Activated T-helper 1 cell treated with anti-CD3 and anti-CD28 coated beads, Interleukin-12 subunit alpha, Interleukin-12 subunit beta, Interleukin-2, Interleukin-4 antibody, amounts not matched to agents 30 ng/mL and 10 ng/mL and 1 ng/mL, durations not matched to agents 14 hours and 24 hours and 36 hours (primary cell): ENCODE results near the gene SUSD2. TPM values are rescaled to one million over a fixed set of nuclear protein-coding genes. Genes with fewer than 3 reads are reported as not detected.
"Not testable (repeated sequence)": the region's sequence is repeated elsewhere in the genome, so short reads cannot be mapped to it uniquely, and the experiment has no call there.

Experiments used
- DNase-seq: peaks from one replicate; pipeline ENCODE4 v3.0.0; 2021; ENCODE audit warnings: low spot score
- H3K27ac Mint-ChIP-seq: one replicate; pipeline ENCODE4 v1.8.0; 2021; ENCODE audit warnings: mild to moderate bottlenecking, mixed read lengths
- H3K27me3 Mint-ChIP-seq: one replicate; pipeline ENCODE4 v1.8.0; 2022; ENCODE audit warnings: mild to moderate bottlenecking, moderate library complexity, mixed read lengths; ENCODE audit not compliant: insufficient read depth
- H3K36me3 Mint-ChIP-seq: one replicate; pipeline ENCODE4 v1.8.0; 2021; ENCODE audit warnings: low read depth, mixed read lengths
- H3K4me1 Mint-ChIP-seq: one replicate; pipeline ENCODE4 v1.8.0; 2021; ENCODE audit warnings: low read depth, mixed read lengths
- H3K4me3 Mint-ChIP-seq: one replicate; pipeline ENCODE4 v1.8.0; 2021; ENCODE audit warnings: mild to moderate bottlenecking, moderate library complexity, mixed read lengths
- H3K9me3 Mint-ChIP-seq: one replicate; pipeline ENCODE4 v1.8.0; 2021; ENCODE audit warnings: mixed read lengths
- intact Hi-C: fragments of 100-400 bp; cut with micrococcal nuclease; formaldehyde crosslinking; loops from one replicate; pipeline ENCODE4 v1.15.1; 2024
- total RNA-seq: library from RNA; stranded (reverse); gene quantifications from 2 replicates; pipeline ENCODE4 v1.2.3, GENCODE V29; 2022

SUSD2 gene, protein sequence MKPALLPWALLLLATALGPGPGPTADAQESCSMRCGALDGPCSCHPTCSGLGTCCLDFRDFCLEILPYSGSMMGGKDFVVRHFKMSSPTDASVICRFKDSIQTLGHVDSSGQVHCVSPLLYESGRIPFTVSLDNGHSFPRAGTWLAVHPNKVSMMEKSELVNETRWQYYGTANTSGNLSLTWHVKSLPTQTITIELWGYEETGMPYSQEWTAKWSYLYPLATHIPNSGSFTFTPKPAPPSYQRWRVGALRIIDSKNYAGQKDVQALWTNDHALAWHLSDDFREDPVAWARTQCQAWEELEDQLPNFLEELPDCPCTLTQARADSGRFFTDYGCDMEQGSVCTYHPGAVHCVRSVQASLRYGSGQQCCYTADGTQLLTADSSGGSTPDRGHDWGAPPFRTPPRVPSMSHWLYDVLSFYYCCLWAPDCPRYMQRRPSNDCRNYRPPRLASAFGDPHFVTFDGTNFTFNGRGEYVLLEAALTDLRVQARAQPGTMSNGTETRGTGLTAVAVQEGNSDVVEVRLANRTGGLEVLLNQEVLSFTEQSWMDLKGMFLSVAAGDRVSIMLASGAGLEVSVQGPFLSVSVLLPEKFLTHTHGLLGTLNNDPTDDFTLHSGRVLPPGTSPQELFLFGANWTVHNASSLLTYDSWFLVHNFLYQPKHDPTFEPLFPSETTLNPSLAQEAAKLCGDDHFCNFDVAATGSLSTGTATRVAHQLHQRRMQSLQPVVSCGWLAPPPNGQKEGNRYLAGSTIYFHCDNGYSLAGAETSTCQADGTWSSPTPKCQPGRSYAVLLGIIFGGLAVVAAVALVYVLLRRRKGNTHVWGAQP
- 0.73 and 0.83 TPM in 2 replicates for total RNA-seq

DNA sequence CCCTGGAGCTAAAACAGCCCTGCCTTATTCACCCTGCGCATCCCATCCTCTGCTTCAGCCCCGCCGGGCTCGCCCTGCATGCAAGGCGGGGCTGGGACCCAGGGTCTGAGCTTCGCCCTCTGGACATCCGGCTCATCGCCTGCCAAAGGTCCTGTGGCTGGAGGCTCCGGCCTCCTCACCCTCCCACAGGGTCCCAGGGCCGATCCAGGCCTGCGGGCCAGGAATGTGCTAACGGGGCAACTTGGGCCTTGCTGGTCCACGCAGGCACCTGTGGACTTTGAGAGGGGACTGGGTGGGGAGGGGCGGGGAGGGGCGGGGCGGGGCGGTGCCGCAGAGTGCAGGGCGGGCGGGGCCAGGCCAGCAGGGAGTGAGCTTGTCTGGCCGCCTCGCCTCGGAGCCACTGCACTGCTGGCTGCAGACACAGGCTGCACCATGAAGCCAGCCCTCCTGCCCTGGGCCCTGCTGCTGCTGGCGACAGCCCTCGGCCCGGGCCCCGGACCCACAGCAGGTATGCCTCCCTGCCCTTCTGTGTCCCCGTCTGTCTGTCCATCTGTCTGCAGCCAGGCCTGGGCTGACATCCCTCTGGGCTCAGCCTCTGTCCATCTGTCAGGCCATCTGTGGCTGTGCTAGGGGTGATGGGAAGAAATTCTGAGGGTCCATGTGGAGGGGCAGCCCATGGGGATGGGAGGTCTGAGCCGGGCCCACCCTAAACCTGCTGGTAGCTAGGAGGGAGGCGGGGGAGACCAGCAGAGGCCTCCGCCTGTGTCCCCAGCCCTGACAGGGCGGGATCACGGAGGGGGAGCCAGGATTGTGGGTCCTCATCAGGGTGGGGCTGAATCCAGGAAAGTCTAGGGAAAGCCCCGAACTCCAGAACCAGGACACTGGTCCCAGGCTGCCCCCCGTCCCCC, at the start of gene SUSD2:
Gene SUSD2 (plus strand): TSS at position 400 of the 908 bp plus-strand sequence. CDS start 33 bp downstream, at position 433.
- intact Hi-C loops, result no loop called here
- H3K27me3 Mint-ChIP-seq, result no peaks in the 10 kb centered on the region
- DNase-seq, result no peak
- H3K9me3 Mint-ChIP-seq, result no peaks in the 10 kb centered on the region
- no peaks in the 10 kb centered on the region for H3K36me3 Mint-ChIP-seq
- no peak within 1 kb of the TSS for H3K4me3 Mint-ChIP-seq
- H3K27ac Mint-ChIP-seq, result no peak within 1 kb of the TSS
- H3K4me1 Mint-ChIP-seq, result no peaks in the 10 kb centered on the region

DNA sequence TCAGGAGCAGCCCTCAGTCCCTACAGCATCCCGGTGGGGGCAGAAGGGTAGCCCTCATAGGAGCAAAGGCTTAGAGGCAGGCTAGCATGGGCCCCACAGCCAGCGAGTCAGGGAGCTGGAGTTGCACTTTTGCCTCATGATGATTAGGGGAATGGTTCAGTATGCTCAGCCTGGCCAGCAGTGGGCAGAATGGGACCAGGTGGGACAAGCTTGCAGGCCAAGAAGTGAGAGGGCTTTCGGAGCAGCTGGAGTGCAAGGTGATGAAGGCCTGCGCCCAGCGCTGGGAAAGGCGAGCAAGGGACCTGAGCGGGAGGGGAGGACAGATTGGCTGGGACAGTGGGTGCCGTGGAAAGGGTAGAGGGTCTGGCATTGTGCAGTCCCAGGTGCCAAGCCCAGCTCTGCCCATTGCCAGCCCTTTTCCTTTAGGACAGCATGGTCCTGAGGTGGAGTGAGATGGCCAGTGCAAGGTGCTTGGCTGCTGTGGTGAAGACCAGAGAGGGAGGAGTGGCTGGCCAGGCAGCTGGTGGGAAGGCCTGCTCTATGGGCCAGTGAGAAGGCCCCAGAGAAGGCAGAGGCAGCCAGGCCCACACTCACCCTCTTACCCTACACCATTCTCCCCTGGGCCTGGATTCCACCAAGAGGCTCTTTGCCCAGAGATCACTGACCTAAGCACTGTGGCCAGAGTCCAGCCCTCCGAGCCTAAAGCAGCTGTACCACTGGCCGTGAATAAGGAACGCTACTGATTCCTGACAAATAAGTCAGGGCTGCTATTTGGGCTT, 47.9 kb upstream of the SUSD2 start:
- Mint-ChIP-seq H3K9me3 (no peaks in the 10 kb centered on the region), H3K36me3 (peaks cover 34% of the 10 kb centered on the region), H3K27ac (peak overlapping the region; percentile 50), H3K27me3 (no peaks in the 10 kb centered on the region), H3K4me1 (peaks cover 18% of the 10 kb centered on the region), H3K4me3 (no peak overlapping the region)
- intact Hi-C loops, result no loop called here
- no peak for DNase-seq

DNA sequence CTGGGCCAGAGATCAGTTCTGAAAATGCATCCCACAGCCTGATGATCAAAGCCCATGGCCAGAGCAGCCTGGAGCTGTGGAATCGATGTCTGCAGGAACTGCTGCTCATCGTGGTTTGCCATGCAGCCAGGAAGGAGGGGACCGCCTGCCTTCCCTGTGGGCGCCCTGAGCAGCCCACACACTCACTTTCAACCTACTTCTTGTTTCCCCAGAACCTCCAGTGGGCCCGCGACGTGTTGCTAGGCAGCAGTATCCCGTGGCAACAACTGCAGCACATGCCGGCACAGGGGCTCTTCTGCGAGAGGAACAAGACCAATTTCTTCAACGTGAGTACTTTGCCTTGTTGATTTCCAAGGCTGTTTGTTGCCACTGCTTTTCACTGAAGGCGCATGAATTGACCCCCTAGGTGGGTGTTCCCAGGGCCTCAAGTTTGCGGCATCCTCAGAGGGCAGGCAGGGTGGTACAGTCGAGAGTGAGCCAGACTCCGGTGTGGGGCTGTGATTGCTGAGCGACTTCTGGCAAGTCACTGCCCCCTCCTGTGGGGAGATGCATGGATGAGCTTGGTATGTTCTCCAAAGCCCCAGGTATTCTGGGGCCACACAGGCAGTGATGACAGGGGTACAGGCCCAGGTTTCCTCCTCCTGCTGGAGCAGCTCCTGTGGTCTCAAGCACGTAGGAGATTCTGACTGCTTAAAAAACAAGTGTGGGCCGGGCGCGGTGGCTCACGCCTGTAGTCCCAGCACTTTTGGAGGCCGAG, 47.0 kb upstream of the SUSD2 start:
- Mint-ChIP-seq H3K36me3 (peaks cover 34% of the 10 kb centered on the region), H3K27ac (peak overlapping the region; percentile 40), H3K4me3 (no peak overlapping the region), H3K9me3 (no peaks in the 10 kb centered on the region), H3K27me3 (no peaks in the 10 kb centered on the region), H3K4me1 (peaks cover 11% of the 10 kb centered on the region)
- intact Hi-C loops, result no loop called here
- no peak for DNase-seq

DNA sequence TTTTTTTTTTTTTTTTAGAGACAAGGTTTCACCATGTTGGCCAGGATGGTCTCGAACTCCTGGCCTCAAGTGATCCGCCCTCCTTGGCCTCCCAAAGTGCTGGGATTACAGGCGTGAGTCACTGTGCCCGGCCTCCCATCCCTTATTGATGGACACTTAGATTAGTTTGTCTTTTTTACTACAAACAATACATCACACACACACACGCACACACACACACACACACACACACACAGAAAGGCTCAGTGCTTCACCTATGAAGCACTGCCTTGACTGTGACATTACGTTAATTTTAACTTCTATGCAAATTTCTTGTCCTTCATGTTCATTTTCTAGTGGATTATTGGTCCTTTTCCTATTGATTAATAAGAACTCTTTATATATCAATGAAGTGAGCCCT, 44.8 kb upstream of the SUSD2 start:
- H3K9me3 Mint-ChIP-seq, intact Hi-C loops, H3K27ac Mint-ChIP-seq, DNase-seq, H3K4me3 Mint-ChIP-seq, H3K27me3 Mint-ChIP-seq: not testable (repeated sequence)
- peaks cover 35% of the 10 kb centered on the region for H3K36me3 Mint-ChIP-seq
- peaks cover 11% of the 10 kb centered on the region for H3K4me1 Mint-ChIP-seq

DNA sequence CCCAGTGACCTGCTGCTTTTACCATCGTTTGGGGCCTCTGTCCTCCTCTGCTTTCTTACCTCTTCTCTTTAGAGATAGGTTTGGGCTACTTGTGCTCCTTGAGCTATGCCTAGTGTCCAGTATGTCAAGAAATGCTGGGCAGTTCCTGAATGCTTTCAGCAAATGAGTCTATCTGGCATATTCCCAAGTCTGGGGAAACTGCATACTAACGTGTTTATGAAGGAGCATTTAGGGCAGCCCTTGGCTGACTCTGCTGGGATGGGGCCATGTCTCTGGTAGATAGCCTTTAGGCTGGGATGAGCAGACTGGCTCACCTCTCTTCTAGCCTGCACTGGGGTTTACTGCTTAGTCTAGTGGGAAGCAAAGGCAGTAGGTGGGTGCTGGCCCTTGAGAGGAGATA, 43.7 kb upstream of the SUSD2 start:
- H3K27ac Mint-ChIP-seq, result no peak overlapping the region
- no peak for DNase-seq
- intact Hi-C loops, result no loop called here
- peaks cover 21% of the 10 kb centered on the region for H3K4me1 Mint-ChIP-seq
- no peak overlapping the region for H3K4me3 Mint-ChIP-seq
- no peaks in the 10 kb centered on the region for H3K9me3 Mint-ChIP-seq
- no peaks in the 10 kb centered on the region for H3K27me3 Mint-ChIP-seq
- H3K36me3 Mint-ChIP-seq, result peaks cover 35% of the 10 kb centered on the region

DNA sequence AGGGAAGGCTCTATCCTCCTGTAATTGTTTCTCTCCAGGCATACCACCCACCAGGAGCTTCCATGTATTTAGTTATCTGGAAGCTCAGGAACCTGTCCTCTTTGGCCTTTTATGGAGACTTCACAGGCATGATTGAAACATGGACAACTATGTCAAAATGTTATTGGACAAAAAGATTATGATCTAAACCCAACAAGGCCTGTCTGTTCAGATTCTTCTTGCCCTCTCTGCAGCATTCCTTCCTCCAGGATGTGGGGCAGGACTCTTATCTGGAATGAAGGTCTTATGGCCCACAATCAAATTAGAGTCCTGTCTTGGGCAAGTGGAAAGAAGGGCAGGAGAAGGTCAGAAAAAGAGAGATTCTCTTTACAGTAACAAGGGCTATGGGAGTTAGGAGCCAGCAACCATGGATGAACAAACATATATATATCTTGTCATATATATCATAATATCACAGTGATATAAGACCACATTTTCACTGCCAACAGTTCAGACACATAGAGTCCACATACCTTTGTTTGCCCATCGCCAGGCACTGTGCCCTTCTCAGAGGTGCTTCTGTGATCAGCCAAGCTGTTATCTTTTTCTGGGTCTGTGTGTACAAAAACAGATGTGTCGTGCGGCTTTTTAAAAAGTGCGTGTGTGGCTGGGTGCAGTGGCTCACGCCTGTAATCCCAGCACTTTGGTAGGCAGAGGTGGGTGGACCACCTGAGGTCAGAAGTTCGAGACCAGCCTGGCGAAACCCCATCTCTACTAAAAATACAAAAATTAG, 42.5 kb upstream of the SUSD2 start:
- DNase-seq, result no peak
- Mint-ChIP-seq H3K9me3 (no peaks in the 10 kb centered on the region), H3K4me3 (no peak overlapping the region), H3K27me3 (no peaks in the 10 kb centered on the region), H3K27ac (no peak overlapping the region), H3K36me3 (peaks cover 35% of the 10 kb centered on the region), H3K4me1 (peaks cover 21% of the 10 kb centered on the region)
- intact Hi-C loops, result no loop called here

DNA sequence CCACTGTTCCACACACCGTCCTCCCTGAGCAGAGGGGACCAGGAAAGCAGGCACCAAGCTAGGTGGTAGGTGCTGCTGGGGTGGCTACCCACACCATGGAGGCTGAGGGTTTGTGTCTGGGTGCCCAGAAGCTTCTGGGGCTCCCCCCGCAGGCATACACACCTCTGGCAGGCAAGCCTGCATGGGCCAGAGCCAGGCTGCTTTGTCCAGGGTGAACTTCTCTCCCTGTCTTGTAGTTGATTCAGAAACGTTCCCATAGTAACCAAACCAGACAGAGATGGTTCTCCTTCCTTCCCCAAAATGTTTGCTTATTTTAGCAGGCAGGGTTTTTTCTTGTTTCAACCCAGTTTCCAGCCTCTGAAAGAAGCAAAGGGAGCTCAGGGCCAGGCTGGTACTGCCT, 40.9 kb upstream of the SUSD2 start:
- Mint-ChIP-seq H3K27ac (no peak overlapping the region), H3K36me3 (peaks cover 28% of the 10 kb centered on the region), H3K9me3 (no peaks in the 10 kb centered on the region), H3K4me1 (peaks cover 29% of the 10 kb centered on the region), H3K4me3 (no peak overlapping the region), H3K27me3 (no peaks in the 10 kb centered on the region)
- intact Hi-C loops, result no loop called here
- no peak for DNase-seq

DNA sequence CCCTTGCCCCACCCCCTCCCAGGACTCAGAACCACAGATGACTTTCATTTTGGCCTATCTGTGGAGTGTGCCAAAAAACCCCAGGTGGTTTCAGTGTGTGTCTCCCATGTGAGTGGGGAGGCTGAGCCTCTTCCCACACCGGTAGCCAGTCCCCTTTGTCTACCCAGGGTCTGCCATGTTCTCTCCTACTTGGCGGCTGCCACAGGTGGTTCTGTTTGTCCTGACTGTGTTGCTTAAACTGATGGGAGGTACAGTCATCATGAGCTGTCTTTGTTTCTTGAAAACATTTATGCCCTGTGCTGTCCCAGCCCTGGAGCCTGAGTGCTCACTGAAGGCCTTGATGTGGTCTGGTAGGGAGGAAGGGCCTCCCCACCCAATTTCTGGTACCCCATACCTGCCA, 39.7 kb upstream of the SUSD2 start:
- H3K27me3 Mint-ChIP-seq, result no peaks in the 10 kb centered on the region
- H3K9me3 Mint-ChIP-seq, result no peaks in the 10 kb centered on the region
- H3K36me3 Mint-ChIP-seq, result peaks cover 20% of the 10 kb centered on the region
- intact Hi-C loops, result loop anchor here (1.0 kb wide), 1 partner anchor 15 kb away; no protein-coding TSS in a partner anchor
- peak overlapping the region; percentile 34 for H3K27ac Mint-ChIP-seq
- no peak for DNase-seq
- no peak overlapping the region for H3K4me3 Mint-ChIP-seq
- H3K4me1 Mint-ChIP-seq, result peaks cover 40% of the 10 kb centered on the region

DNA sequence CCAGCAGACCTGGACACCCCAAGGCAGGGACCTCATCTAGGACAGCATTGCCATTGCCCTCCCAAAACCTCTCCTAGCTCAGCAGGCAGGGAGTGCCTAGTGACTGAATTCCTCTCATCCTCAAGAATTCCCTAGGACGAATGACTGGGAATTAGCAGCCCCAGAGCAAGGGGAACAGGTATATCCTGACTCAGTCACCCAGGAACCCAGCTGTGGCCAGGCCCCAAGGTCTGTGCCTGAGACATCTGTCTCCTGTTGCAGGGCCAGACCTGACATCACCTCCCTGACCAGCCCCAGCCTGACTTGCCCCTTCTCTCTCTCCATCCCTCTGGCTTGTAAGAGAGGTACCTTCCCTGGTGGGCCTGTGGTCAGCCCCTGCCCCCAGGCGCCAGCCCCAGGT, 39.0 kb upstream of the SUSD2 start:
- no peaks in the 10 kb centered on the region for H3K9me3 Mint-ChIP-seq
- peaks cover 15% of the 10 kb centered on the region for H3K36me3 Mint-ChIP-seq
- intact Hi-C loops, result no loop called here
- H3K4me3 Mint-ChIP-seq, result no peak overlapping the region
- H3K27me3 Mint-ChIP-seq, result no peaks in the 10 kb centered on the region
- peaks cover 41% of the 10 kb centered on the region for H3K4me1 Mint-ChIP-seq
- H3K27ac Mint-ChIP-seq, result no peak overlapping the region
- no peak for DNase-seq

DNA sequence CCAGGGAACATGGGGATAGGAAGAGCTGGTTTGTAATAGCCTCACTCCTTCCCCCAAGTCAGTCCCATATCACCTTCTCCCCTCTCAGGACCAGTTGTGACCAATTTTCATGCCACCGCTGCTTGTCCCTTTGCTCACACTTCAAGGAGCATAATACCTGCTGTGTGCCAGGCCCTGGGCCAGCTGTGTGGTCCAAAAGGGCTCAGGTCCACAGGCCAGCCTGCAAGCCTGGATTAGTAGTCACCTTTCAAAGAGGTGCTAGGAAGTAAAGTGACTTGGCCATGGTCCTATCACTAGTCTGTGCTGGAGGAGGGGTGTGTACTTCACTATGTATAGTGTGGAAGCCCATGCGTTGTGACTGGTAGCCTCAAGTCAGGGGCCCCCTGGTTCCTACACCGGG, 38.5 kb upstream of the SUSD2 start:
- peak overlapping the region; percentile 40 for H3K27ac Mint-ChIP-seq
- intact Hi-C loops, result no loop called here
- peaks cover 47% of the 10 kb centered on the region for H3K4me1 Mint-ChIP-seq

More for the DNA sequence above, 38.5 kb upstream of the SUSD2 start:
- DNase-seq, result no peak
- Mint-ChIP-seq H3K27me3 (no peaks in the 10 kb centered on the region), H3K36me3 (peaks cover 11% of the 10 kb centered on the region), H3K9me3 (no peaks in the 10 kb centered on the region), H3K4me3 (no peak overlapping the region)
